HEK293 (cell line): ENCODE measurements around the gene RPS14.

ENCODE experiments used
- BCL6B ChIP-seq: fragments of 450-650 bp; formaldehyde crosslinking; IDR thresholded peaks from 2 replicates; pipeline ENCODE4 v1.5.1; 2017; ENCODE audit warnings: missing biosample characterization, missing genetic modification characterization
- HOXC10 ChIP-seq: sonication (generic); formaldehyde crosslinking; IDR thresholded peaks from 2 replicates; pipeline ENCODE4 v1.8.1; 2023; ENCODE audit warnings: mild to moderate bottlenecking, missing genetic modification reagents
- IKZF3 ChIP-seq: fragments of 450-650 bp; IDR thresholded peaks from 2 replicates; pipeline ENCODE4 v1.5.0; 2018; ENCODE audit warnings: missing biosample characterization, mild to moderate bottlenecking, missing genetic modification characterization, moderate library complexity
- KLF1 ChIP-seq: fragments of 450-650 bp; formaldehyde crosslinking; IDR thresholded peaks from 2 replicates; pipeline ENCODE4 v1.5.1; 2016; ENCODE audit warnings: missing biosample characterization, missing genetic modification characterization
- KLF16 ChIP-seq: fragments of 450-650 bp; formaldehyde crosslinking; IDR thresholded peaks from 2 replicates; pipeline ENCODE4 v1.5.1; 2017; ENCODE audit warnings: missing biosample characterization, missing genetic modification characterization
- OSR2 ChIP-seq: fragments of 450-650 bp; formaldehyde crosslinking; IDR thresholded peaks from 2 replicates; pipeline ENCODE4 v1.5.1; 2016; ENCODE audit warnings: missing biosample characterization, missing genetic modification characterization
- PATZ1 ChIP-seq: fragments of 450-650 bp; formaldehyde crosslinking; IDR thresholded peaks from 2 replicates; pipeline ENCODE4 v1.5.1; 2016; ENCODE audit warnings: missing biosample characterization, missing genetic modification characterization
- SP7 ChIP-seq: fragments of 450-650 bp; formaldehyde crosslinking; IDR thresholded peaks from 2 replicates; pipeline ENCODE4 v1.5.1; 2016; ENCODE audit warnings: missing biosample characterization, missing genetic modification characterization
- WT1 ChIP-seq: fragments of 450-650 bp; formaldehyde crosslinking; IDR thresholded peaks from 2 replicates; pipeline ENCODE4 v1.5.1; 2016; ENCODE audit warnings: missing biosample characterization, missing genetic modification characterization
- ZBTB26 ChIP-seq: fragments of 450-650 bp; formaldehyde crosslinking; optimal IDR thresholded peaks from 2 replicates; pipeline ENCODE3; 2016; ENCODE audit warnings: missing biosample characterization, mild to moderate bottlenecking, missing genetic modification characterization
- ZBTB44 ChIP-seq: fragments of 450-650 bp; IDR thresholded peaks from 2 replicates; pipeline ENCODE4 v1.5.1; 2018; ENCODE audit warnings: missing biosample characterization, mild to moderate bottlenecking, missing genetic modification characterization
- ZBTB6 ChIP-seq: fragments of 450-650 bp; formaldehyde crosslinking; IDR thresholded peaks from 2 replicates; pipeline ENCODE4 v1.5.1; 2017; ENCODE audit warnings: missing biosample characterization, missing genetic modification characterization
- ZEB2 ChIP-seq: fragments of 450-650 bp; formaldehyde crosslinking; IDR thresholded peaks from 2 replicates; pipeline ENCODE4 v1.5.1; 2016; ENCODE audit warnings: missing biosample characterization, missing genetic modification characterization
- ZFP69B ChIP-seq: fragments of 450-650 bp; formaldehyde crosslinking; IDR thresholded peaks from 2 replicates; pipeline ENCODE4 v1.5.1; 2016; ENCODE audit warnings: missing biosample characterization, missing genetic modification characterization
- ZNF138 ChIP-seq: fragments of 450-650 bp; formaldehyde crosslinking; IDR thresholded peaks from 2 replicates; pipeline ENCODE4 v1.5.1; 2016; ENCODE audit warnings: missing biosample characterization, missing genetic modification characterization, borderline replicate concordance
- ZNF140 ChIP-seq: fragments of 450-650 bp; formaldehyde crosslinking; IDR thresholded peaks from 2 replicates; pipeline ENCODE4 v1.5.1; 2016; ENCODE audit warnings: missing biosample characterization, missing genetic modification characterization
- ZNF155 ChIP-seq: fragments of 450-650 bp; formaldehyde crosslinking; IDR thresholded peaks from 2 replicates; pipeline ENCODE4 v1.5.1; 2016; ENCODE audit warnings: missing biosample characterization, missing genetic modification characterization
- ZNF157 ChIP-seq: fragments of 450-650 bp; formaldehyde crosslinking; IDR thresholded peaks from 2 replicates; pipeline ENCODE4 v1.5.1; 2016; ENCODE audit warnings: missing biosample characterization, missing genetic modification characterization
- ZNF19 ChIP-seq: fragments of 450-650 bp; formaldehyde crosslinking; IDR thresholded peaks from 2 replicates; pipeline ENCODE4; 2016; ENCODE audit warnings: missing biosample characterization, missing genetic modification characterization, low read depth
- ZNF24 ChIP-seq: fragments of 450-650 bp; formaldehyde crosslinking; IDR thresholded peaks from 2 replicates; pipeline ENCODE4 v1.5.1; 2016; ENCODE audit warnings: missing biosample characterization, missing genetic modification characterization
- ZNF292 ChIP-seq: fragments of 450-650 bp; formaldehyde crosslinking; IDR thresholded peaks from 2 replicates; pipeline ENCODE4 v1.5.1; 2016; ENCODE audit warnings: low read depth, missing biosample characterization, missing genetic modification characterization, borderline replicate concordance
- ZNF514 ChIP-seq: fragments of 450-650 bp; formaldehyde crosslinking; IDR thresholded peaks from 2 replicates; pipeline ENCODE4 v1.5.1; 2016; ENCODE audit warnings: missing biosample characterization, missing genetic modification characterization
- ZNF544 ChIP-seq: fragments of 450-650 bp; formaldehyde crosslinking; IDR thresholded peaks from 2 replicates; pipeline ENCODE4 v1.5.0; 2017; ENCODE audit warnings: missing biosample characterization, missing genetic modification characterization
- ZNF548 ChIP-seq: fragments of 450-650 bp; formaldehyde crosslinking; IDR thresholded peaks from 2 replicates; pipeline ENCODE4 v1.5.1; 2016; ENCODE audit warnings: missing biosample characterization, missing genetic modification characterization
- ZNF555 ChIP-seq: fragments of 450-650 bp; formaldehyde crosslinking; conservative IDR thresholded peaks from 2 replicates; pipeline ENCODE4 v1.5.1; 2017; ENCODE audit warnings: missing biosample characterization, mild to moderate bottlenecking, missing genetic modification characterization, inconsistent platforms
- ZNF624 ChIP-seq: fragments of 450-650 bp; formaldehyde crosslinking; IDR thresholded peaks from 2 replicates; pipeline ENCODE4 v1.5.1; 2017; ENCODE audit warnings: missing biosample characterization, missing genetic modification characterization
- ZNF658 ChIP-seq: fragments of 450-650 bp; formaldehyde crosslinking; IDR thresholded peaks from 2 replicates; pipeline ENCODE4; 2016; ENCODE audit warnings: missing biosample characterization, missing genetic modification characterization
- ZNF664 ChIP-seq: fragments of 450-650 bp; formaldehyde crosslinking; IDR thresholded peaks from 2 replicates; pipeline ENCODE4 v1.5.1; 2016; ENCODE audit warnings: missing biosample characterization, missing genetic modification characterization
- ZNF701 ChIP-seq: fragments of 450-650 bp; formaldehyde crosslinking; IDR thresholded peaks from 2 replicates; pipeline ENCODE4 v1.5.1; 2016; ENCODE audit warnings: missing biosample characterization, missing genetic modification characterization
- ZNF707 ChIP-seq: fragments of 450-650 bp; formaldehyde crosslinking; IDR thresholded peaks from 2 replicates; pipeline ENCODE4 v1.5.1; 2016; ENCODE audit warnings: missing biosample characterization, missing genetic modification characterization
- ZNF776 ChIP-seq: fragments of 450-650 bp; formaldehyde crosslinking; IDR thresholded peaks from 2 replicates; pipeline ENCODE4 v1.5.0; 2017; ENCODE audit warnings: missing biosample characterization, missing genetic modification characterization, borderline replicate concordance
- ZNF791 ChIP-seq: fragments of 450-650 bp; formaldehyde crosslinking; IDR thresholded peaks from 2 replicates; pipeline ENCODE4 v1.5.1; 2016; ENCODE audit warnings: missing biosample characterization, missing genetic modification characterization
- ZNF792 ChIP-seq: fragments of 450-650 bp; formaldehyde crosslinking; IDR thresholded peaks from 2 replicates; pipeline ENCODE4 v1.5.1; 2016; ENCODE audit warnings: missing biosample characterization, missing genetic modification characterization
- ZNF830 ChIP-seq: fragments of 450-650 bp; IDR thresholded peaks from 2 replicates; pipeline ENCODE4 v1.5.0; 2018; ENCODE audit warnings: missing biosample characterization, missing genetic modification characterization, low read depth, mild to moderate bottlenecking, moderate library complexity
- ZXDB ChIP-seq: fragments of 450-650 bp; formaldehyde crosslinking; IDR thresholded peaks from 2 replicates; pipeline ENCODE4 v1.5.1; 2016; ENCODE audit warnings: missing biosample characterization, missing genetic modification characterization

Gene RPS14

GRCh38 chr5:150449517-150450339 lies at the start of gene RPS14 (continued):
- TF ChIP-seq ZNF830 (tag by site-specific recombination) (no peak), ZFP69B (tag by site-specific recombination) (peak; percentile 76), ZNF791 (tag by site-specific recombination) (no peak), ZNF514 (no peak), KLF16 (peak; percentile 84), ZXDB (peak; percentile 98), ZNF155 (tag by site-specific recombination) (no peak), OSR2 (tag by site-specific recombination) (no peak), ZNF707 (tag by site-specific recombination) (no peak), ZEB2 (peak; percentile 91), ZNF664 (tag by site-specific recombination) (peak; percentile 100), ZNF776 (tag by site-specific recombination) (no peak), ZNF624 (tag by site-specific recombination) (peak; percentile 27; the same call in 1 of the 2 replicates), ZBTB44 (tag by site-specific recombination) (no peak; the same call in 1 of the 2 replicates), IKZF3 (tag by site-specific recombination) (0 out of 2 replicates have a peak, but pooled peaks have one; percentile 1), PATZ1 (peak; percentile 65), HOXC10 (CRISPR knock-in tag) (no peak), BCL6B (tag by site-specific recombination) (no peak), ZNF138 (tag by site-specific recombination) (no peak), ZNF555 (no peak), KLF1 (tag by site-specific recombination) (peak; percentile 92), ZNF701 (tag by site-specific recombination) (no peak), ZBTB6 (tag by site-specific recombination) (no peak), SP7 (tag by site-specific recombination) (peak; percentile 92), ZNF24 (tag by site-specific recombination) (peak; percentile 95), ZBTB26 (tag by site-specific recombination) (peak; percentile 38), ZNF157 (no peak), ZNF548 (no peak), ZNF544 (tag by site-specific recombination) (no peak), ZNF792 (tag by site-specific recombination) (no peak), ZNF658 (tag by site-specific recombination) (no peak), WT1 (tag by site-specific recombination) (peak; percentile 38), ZNF140 (tag by site-specific recombination) (no peak), ZNF292 (tag by site-specific recombination) (no peak), ZNF19 (tag by site-specific recombination) (no peak)
